Renal pelvis (tissue), 4 donors: ENCODE measurements around the gene FBXW7. TPM values are rescaled to one million over a fixed set of nuclear protein-coding genes. Genes with fewer than 3 reads are reported as not detected.
A peak's percentile ranks its signal among the peaks of the same experiment; 100 is the strongest.

Experiments
- DNase-seq: peaks from one replicate; pipeline ENCODE4 v3.0.0-alpha.2; 2013
- polyA plus RNA-seq, 3 donors: library from polyadenylated mRNA; unstranded; fragments of 120-200 nt; gene quantifications; one replicate each; pipeline ENCODE4 v1.2.1, GENCODE V29; 2013; ENCODE audit not compliant: insufficient read length in 3 of 3

The FBXW7 gene
- polyA plus RNA-seq, 3 donors, result 24.8 to 32.5 (median 28.8) TPM

DNA sequence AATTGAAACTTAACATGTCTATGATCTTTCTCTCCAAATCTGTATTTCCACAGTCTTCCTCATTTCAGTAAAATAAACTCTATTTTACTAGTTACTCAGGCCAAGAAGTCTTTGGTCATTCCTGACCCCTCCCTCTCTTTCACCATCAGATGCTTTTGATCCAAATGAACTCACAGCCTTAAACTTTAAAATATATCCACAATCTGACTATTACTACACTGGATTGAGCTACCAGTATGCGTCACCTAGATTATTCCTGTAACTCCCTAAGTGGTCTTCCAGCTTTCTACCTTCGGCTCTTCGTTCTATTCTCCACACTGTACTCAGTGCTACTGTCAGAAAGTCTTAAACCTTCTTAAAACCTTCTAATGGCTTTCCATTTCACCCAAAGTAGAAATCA is 195.1 kb downstream of the FBXW7 start:
- DNase-seq, result no peak

DNA sequence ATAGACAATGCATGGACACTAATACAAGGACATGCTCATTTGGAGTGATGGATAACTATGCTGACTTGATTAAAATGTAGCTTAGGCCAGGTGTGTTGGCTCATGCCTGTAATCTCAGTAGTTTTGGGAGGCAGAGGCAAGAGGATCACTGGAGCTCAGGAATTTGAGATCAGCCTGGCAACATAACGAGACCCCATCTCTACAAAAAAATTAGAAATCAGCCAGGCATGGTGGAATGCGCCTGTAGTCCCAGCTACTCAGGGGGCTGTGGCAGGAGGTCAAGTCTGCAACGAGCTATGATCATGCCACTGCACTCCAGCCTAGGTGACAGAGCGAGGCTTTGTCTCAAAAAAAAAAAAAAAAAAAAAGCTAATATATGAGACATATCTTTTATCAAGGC is 196.3 kb downstream of the FBXW7 start:
- no peak for DNase-seq

DNA sequence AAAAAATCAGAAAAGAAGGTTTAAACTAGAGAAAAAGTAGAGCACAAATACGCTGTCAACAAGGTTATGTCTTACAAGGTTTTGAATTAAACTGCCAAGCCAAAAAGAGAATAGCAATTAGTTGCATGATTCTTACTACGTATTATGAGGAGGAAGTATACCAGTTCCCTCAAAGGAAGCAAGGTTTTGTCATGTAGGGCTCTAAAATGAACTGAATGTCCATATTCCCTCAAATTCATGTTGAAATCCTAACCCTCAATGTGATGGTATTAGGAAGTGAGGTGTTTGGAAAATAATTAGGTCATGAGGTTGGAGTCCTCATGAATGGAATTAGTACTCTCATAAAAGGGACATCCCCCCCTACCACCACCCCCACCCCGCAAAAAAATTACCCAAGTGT is 201.0 kb downstream of the FBXW7 start:
- DNase-seq, result no peak

DNA sequence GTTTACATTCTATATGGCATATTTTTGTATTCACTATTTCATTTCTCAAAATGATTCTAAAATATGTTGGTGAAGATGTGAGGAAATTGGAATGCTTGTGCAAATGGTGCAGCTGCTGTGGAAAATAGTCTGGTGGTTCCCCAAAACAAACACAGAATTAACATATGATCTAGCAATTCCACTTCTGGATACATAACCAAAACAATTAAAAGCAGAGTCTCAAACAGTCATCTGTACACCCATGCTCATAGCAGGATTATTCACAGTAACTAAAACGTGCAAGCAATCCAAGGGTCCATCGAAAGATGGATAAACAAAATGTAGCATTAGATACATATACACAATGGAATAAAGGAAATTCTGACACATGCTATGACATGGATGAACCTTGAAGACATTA is 204.8 kb downstream of the FBXW7 start:
- no peak for DNase-seq

DNA sequence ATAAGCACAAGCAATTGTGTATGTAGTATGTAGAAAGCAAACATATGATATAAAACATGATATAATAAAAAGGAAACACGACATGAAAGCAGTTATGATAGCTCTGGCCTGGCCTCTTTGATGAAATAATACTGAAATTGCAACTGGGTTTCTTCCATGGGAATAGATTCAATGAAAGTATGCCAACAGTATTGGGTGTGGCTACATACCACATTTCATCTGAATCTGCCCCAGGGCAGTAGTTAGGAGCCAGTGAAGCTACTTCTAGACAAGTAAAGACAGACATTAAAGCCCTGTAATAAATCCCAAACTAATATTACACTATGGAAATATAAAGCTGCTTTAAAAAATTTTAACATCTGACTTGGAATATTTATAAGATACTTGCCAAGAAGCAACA is 207.3 kb downstream of the FBXW7 start:
- no peak for DNase-seq

DNA sequence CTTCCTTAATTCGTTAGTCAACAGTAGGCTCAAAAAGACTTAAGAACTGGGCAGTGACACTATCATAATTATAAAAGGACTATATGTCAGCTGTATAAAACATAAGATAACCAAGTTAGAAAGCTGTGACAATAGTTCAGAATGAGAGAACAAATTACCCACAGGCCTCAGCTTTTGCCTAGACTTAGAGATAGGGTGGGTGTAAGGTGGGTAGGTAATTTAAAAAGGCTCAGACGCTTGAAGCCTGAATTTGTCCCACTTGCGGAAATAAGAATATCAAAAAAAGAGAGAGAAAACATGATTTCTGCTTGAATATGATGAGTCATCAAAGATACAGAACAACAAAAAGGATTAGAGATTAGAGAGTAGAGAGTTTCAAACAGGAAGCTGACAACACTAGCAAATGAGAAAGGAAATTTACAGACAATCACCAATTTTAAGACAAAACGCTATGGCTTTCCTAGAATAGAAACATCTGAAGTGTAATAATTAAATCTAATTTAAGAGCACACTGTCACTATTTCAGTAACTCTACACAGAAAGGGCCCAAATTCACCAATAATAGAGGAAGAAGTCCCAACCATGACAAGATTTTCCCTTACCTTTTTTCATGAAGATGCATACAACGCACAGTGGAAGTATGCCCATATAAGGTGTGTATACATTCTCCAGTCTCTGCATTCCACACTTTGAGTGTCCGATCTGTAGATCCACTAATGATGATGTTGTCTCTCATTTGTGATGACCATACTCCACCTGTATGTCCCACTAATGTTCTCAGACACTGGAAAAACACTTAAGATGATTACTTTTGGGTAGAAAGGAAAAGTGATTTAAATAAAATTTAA is 208.1 kb downstream of the FBXW7 start:
- no peak for DNase-seq

DNA sequence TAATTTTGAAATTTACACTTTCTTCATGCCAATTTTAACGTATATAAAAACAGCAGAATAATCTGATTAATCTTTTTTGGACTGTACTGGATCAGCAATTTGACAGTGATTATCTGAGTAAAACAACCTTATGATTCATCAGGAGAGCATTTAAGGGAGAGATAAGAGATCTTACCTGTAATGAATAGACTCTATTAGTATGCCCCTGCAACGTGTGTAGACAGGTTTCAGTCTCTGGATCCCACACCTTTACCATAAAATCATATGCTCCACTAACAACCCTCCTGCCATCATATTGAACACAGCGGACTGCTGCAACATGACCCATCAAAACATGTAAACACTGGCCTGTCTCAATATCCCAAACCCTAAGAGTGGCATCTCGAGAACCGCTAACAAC is 210.1 kb downstream of the FBXW7 start:
- DNase-seq, result no peak

DNA sequence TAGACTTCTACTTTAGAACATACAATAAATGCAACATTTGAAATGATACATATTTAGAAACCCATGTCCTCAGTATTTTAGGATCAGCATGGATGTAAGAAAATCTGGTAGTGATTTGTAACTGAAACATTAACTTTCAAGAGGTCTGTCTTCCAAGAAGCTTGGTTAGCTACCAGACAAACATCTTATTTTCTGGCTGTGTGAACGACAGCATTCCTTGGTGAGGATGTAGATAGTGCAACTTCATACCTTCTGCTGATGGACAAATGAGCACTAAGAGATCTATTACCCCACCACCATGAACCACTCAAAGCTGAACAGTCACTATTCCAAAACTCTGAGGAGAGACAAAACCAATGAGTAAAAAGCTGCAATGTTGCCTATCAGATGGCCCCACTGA is 212.7 kb downstream of the FBXW7 start:
- DNase-seq, result no peak

DNA sequence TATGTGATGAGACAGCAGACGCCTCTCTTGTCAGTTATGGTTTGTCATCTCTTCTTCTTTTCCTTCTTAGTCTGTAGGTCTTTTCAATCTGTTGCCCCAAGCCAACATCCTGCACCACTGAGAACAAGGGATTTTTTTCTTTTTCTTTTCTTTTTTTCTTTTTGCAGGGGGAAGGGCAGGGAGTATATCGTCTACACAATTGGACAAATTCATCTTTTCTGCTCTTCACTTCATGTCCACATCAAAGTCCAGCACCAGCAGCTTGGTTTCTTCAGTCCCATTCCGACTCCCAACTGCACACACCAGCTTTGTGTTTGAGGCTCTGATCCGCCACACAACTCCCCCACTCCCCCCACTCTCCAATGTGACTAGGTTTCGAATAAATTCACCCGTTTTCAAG is 213.2 kb downstream of the FBXW7 start:
- DNase-seq, result no peak

DNA sequence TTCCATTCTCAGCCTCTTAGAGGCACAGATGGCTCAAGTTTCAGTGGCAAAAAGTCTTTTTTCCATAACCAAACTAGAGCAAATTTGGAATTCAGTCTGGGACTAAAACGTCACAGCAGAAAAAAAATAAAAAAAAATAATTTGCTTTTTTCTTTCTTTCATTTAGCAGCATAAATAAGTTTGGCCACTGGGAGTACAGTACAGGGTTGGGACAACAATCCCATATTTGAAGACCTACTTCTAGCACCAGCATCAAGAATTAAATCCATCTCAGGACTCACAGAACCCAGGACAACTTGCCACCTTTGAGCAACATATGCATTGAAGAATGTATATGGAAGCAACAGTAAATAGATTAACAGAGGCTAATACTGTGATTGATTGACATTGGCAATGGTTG is 214.0 kb downstream of the FBXW7 start:
- no peak for DNase-seq

DNA sequence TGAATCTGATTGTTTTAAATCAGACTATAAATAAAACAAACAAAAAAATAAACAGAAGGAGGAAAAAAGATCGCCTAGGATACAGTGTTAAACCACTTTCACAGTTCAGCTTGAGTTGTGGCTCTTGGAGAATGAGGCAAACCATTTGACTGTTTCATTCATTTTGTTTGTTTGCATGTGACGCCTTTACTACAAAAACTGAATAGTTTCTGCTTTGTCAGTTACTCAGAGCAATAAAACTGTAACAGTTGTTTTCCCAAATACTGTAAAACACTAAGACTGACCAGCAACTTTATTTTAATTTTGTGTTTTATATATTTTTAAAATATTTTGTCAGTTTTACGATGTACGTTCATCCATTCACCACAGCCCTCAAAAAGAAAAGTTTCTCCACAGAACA is 214.5 kb downstream of the FBXW7 start:
- DNase-seq, result peak; percentile 51

DNA sequence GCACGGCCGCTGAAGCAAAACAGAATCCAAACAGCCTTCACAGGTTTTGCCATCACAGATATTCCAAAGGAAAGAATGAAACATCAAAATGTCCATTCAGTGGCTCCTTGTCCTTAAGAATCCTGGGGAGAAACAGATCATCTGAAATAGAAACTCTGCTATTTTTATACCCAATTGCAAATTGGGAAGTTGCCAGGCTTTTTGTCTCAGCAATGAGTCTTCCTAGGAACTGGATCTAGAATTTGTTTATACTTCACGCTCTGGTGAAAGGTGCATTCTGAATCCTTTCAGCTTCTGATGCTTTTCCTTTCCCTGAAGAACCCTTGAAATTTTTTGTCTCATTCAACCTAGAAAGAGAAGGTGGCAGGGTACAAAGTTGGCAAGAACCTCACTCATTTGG is 218.9 kb downstream of the FBXW7 start:
- DNase-seq, result no peak

DNA sequence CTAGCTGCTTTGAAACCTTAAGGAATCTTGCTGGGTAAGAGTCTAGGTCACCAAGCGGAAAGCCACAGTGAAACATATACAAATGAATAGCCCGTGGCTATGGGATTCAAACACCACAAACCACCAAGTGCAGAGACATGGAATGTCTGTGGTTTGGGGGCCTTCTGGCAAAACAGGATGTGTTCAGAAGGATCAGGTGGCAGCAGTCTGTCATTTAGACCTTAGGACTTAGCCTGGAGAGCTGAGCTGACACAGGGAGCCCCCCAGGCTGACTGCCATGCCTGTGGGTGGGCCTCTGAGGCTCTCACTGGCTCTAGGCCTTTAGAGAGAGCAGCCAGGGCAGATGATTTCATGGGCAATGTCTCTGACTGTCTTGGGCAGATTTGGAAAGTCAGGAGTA is 225.6 kb downstream of the FBXW7 start:
- DNase-seq, result no peak

DNA sequence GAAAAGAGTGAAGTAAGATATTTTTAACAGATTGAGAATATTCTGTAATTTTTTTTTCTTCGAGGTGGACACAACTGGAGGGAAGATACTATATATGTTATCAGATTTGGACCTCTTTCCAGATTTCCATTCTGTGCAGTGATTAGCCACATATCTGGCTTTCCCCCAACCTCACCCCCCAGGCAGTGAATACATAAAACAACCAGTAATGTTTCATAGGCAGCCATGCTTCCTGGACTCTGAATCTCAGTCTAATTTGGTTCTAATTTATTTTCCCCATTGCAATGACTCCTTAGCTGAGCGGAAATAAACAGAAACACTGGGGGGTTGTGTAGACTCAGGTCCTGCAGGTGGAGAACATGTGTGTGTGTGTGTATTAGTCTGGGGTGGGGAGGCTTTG is 226.5 kb downstream of the FBXW7 start:
- DNase-seq, result no peak

DNA sequence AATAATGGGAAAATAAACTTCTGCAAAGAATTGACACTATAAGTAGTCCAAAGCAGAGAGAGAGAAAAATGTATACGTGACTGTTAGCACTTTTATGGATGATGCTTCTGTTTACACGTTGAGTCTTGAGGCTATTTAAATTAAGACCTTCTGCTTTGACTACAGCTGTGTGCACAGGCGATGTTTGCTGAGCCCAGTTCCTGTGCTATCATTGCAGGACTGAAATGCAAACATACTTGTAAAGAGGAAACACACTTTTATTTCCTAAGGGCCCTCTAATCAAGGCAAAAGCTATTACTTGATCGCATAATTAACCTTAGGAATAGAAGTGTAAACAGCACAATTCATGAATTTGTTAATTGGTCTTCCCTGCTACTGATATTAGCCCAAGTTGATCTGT is 226.9 kb downstream of the FBXW7 start:
- no peak for DNase-seq

DNA sequence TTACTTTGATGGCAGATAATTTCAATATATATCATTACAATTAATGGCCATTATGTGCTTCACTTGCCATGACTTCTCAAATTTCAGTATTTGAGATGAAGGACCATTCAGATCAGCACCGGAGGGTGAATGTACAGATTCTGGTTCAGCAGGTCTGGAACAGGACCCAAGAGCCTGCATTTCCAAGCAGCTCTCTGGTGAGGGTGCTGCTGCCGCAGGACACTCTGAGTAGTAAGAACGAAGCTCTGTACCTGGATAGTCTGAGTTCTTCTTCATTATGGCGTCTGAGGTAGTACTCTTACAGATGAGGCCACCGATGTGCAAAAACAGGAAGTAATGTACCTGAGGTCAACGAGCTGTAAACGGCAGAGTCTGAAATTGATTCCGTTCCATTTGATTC is 228.2 kb downstream of the FBXW7 start:
- DNase-seq, result no peak

DNA sequence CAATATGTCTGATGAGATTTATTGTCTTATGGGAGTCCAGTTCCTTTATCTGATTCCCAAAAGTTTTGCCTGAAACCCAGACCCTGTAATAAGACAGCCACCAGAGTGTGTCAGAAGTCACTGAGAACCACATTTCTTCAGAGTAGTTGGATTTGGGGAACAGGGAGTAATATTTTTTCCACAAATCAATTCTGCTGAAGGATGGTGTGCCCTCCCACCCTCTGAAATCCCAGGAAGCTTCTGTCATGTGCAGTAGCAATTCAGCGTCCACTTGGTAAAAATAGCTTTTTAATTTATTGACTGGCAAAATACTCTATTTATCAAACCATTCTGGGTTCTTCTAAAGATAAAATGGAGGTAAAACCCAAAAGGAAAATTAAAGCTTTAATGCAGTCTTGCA is 229.4 kb downstream of the FBXW7 start:
- DNase-seq, result no peak

DNA sequence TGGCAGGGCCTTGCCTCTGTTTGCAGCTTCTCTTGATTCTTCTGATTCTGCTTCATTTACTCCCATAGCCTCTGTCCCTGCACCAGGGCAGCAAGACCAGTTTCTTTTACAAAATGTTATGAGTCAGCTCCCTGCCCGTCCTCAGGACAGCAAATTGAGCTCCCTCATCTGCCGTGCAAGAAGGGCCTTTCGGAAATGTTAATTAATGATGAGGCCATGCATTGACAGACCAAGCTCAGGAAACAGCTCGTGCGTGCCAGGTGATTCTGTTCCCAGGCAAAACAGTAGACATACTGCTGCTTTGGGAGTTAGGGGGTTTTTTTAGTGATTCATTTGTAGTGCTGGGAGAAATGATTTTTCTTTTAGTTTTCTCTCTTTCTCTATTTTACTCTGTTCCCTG is 231.7 kb downstream of the FBXW7 start:
- no peak for DNase-seq

DNA sequence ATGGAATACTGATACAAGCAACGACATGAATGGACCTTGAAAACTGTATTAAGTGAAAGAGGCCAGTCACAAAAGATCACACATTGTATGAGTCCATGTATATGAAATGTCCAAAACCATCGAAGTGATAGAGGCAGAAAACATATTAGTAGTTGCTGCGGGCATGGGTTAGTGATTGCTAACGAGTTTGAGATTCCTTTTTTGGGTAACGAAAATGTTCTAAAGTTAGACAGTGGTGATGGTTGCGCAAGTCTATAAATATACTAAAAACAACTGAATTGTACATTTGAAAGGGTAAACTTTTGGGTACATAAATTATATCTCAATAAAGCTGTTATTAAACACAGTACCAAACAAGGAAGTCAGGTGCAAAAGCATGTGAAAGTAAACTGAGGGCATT is 234.5 kb downstream of the FBXW7 start:
- DNase-seq, result no peak

DNA sequence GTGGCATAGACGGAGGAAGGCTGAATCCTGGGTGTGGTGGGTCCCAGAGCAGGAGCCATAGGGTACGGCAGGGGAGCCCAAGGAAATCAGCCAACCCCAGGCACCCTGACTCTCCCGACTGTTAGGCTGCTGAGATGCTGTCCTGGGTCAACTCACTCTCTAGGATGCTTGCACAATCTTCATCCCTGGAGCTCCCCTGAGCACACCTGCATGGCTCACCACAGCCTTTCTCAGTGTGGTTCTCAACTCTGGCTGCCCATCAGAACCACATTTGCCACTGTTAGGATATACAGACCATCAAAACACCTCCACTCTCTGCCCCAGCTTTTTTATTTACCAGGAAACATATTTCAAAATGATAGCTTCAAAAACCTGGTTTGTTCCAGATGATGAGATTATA is 236.3 kb downstream of the FBXW7 start:
- no peak for DNase-seq

DNA sequence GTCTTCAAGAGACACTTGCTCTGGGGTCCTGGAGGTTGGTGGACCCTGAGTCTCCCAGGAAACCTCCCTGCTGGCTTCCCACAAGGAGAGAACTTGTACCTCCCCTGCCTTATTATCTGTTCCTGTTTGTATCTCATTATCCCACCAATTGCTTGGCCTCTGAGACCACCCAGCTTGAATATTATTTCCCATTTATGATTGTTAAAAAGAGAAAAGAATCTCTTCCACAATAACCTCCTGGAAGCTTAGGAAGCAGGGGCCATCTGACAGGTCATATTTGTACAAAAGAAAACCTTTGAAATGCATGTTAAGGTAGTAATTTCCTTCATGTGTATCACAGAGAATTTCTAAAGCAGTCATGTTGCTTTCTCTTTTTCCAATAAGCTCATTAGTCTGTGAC is 239.5 kb downstream of the FBXW7 start:
- no peak for DNase-seq

DNA sequence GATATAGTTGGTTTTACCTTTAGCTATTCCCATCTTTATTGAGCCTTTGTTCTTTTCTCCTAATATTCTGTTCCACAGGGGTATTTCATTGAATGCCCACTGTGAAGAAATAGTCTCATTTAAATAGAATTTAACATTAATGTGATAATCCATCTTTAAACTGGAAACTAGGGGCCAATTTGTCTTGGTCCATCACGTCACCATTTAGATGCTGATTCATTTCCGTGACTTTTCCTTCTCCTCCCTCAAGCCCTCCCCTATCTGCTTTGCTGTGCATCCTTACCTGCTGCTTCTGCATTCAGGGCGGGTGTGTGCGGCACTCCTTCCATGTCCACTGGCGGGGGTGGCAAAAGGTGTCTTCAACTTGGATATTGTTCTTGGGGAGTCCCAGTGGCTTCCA is 241.1 kb downstream of the FBXW7 start:
- DNase-seq, result no peak

DNA sequence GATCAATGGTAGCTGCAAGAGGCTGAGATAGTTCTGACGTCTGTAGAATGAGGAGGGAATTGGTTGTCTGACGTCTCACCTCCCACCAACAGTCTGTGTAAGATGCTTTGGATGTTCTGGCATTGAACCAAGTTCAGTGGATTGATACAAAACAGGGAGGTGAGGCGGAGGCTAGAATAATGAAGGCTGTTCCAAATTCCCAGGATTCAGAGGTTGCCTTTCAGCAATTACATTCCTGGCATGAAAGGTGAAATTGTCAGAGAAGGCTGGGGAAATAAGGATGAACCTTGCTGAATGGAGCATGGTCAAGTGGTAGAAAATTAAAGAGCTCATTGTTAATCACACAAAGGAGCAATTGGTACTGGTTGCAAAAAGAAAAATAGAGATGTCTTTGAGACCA is 241.6 kb downstream of the FBXW7 start:
- DNase-seq, result no peak

DNA sequence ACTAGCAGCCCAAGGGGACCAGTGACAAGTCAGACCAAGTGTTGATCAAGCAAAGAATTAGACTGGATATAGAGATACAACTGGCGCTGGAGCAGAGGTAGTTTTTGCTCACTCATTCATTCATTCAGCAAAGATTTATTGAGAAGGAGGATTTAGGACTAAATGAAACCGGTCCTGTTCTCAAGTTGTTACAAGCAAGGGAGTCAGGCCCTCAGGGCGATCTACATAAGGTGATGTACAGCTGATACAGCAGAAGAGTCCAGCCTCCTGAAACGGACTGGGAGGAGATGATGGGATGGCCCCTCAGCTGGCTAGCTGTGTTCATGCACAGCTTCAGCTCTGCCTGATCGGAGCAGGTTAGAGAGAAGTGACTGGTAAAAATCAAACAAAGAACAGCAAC is 242.4 kb downstream of the FBXW7 start:
- DNase-seq, result no peak
